Urinary bladder (tissue), 4 donors: Measurements from ENCODE around the gene TFF2. TPM values are rescaled to one million over a fixed set of nuclear protein-coding genes. Genes with fewer than 3 reads are reported as not detected.

ENCODE experiments used
- DNase-seq: peaks from one replicate; pipeline ENCODE4 v3.0.0-alpha.2; 2015; ENCODE audit errors: extremely low spot score
- H3K27ac ChIP-seq: one replicate; pipeline ENCODE4 v1.5.1; 2013; ENCODE audit warnings: low read depth, mild to moderate bottlenecking, moderate library complexity
- H3K36me3 ChIP-seq: one replicate; pipeline ENCODE4 v1.6.1; 2013; ENCODE audit warnings: mild to moderate bottlenecking, moderate library complexity; ENCODE audit not compliant: insufficient read depth
- H3K4me1 ChIP-seq: one replicate; pipeline ENCODE4 v1.6.1; 2013; ENCODE audit warnings: mild to moderate bottlenecking, moderate library complexity; ENCODE audit not compliant: insufficient read depth
- H3K4me3 ChIP-seq: one replicate; pipeline ENCODE4 v1.5.1; 2013; ENCODE audit warnings: low read depth, low read length
- WGBS: extraction: QIAGEN DNeasy Blood & Tissue Kit; methylation state at CpG from one replicate; pipeline ENCODE4 v1.1.7; 2013; 5-methylcytosine and 5-hydroxymethylcytosine counted together
- polyA plus RNA-seq: library from polyadenylated mRNA; stranded (reverse); fragments of 200-250 nt; gene quantifications from one replicate; pipeline ENCODE4 v1.2.3, GENCODE V29; 2013
- total RNA-seq: library from RNA; depleted of rRNA; stranded (reverse); fragments of >200 nt; gene quantifications from one replicate; pipeline ENCODE4 v1.2.3, GENCODE V29; 2014
- donor health status: healthy with polysubstance abuse.
- donor health status: healthy.

TFF2 gene, protein sequence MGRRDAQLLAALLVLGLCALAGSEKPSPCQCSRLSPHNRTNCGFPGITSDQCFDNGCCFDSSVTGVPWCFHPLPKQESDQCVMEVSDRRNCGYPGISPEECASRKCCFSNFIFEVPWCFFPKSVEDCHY
- total RNA-seq (not detected), polyA plus RNA-seq (not detected)

- Histone ChIP-seq H3K4me1 (no peaks in the 10 kb centered on the region), H3K27ac (no peak within 1 kb of the TSS), H3K4me3 (no peak within 1 kb of the TSS), H3K36me3 (no peaks in the 10 kb centered on the region)
- 66% methylated on average over 13 of the region's 13 CpGs for WGBS
- DNase-seq: no peak
Measured at GRCh38 chr21:42350927-42351426, at the start of gene TFF2. Gene TFF2, minus strand, starts transcription at chr21:42350994. Its CDS starts 37 bp downstream, at chr21:42350957.

DNA sequence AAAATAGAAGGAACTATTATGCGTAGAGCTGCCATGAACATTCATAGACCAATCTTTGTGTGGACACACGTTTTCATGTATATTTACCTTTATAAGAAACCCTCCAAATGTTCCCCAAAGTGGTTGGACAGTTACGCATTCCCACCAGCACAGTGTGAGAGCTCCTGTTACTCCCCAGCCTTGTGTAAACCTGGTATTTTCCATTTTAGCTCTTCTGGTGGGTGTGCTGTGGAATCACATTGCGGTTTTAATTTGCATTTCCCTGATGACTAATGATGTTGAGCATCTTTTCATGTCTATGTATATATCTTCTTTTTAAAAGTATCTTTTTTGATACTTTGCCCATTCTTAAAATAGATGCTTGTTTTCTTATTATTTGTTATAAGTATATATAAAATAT is 49.7 kb upstream of the TFF2 start:
- no peak overlapping the region for H3K27ac ChIP-seq
- WGBS: 77% methylated on average over 4 of the region's 4 CpGs
- no peak overlapping the region for H3K4me3 ChIP-seq
- DNase-seq: no peak
- H3K36me3 ChIP-seq: no peaks in the 10 kb centered on the region
- no peaks in the 10 kb centered on the region for H3K4me1 ChIP-seq

- WGBS: 68% methylated on average over 12 of the region's 12 CpGs
- Histone ChIP-seq H3K4me1 (no peaks in the 10 kb centered on the region), H3K27ac (no peak overlapping the region), H3K4me3 (no peak overlapping the region), H3K36me3 (no peaks in the 10 kb centered on the region)
- DNase-seq: no peak
Measured at GRCh38 chr21:42398436-42399028, 47.7 kb upstream of the TFF2 start.

GRCh38 chr21:42397746-42398394 is 47.1 kb upstream of the TFF2 start:
- no peak for DNase-seq
- WGBS: 85% methylated on average over 14 of the region's 14 CpGs
- no peak overlapping the region for H3K4me3 ChIP-seq
- H3K36me3 ChIP-seq: no peaks in the 10 kb centered on the region
- no peaks in the 10 kb centered on the region for H3K4me1 ChIP-seq
- no peak overlapping the region for H3K27ac ChIP-seq

DNA sequence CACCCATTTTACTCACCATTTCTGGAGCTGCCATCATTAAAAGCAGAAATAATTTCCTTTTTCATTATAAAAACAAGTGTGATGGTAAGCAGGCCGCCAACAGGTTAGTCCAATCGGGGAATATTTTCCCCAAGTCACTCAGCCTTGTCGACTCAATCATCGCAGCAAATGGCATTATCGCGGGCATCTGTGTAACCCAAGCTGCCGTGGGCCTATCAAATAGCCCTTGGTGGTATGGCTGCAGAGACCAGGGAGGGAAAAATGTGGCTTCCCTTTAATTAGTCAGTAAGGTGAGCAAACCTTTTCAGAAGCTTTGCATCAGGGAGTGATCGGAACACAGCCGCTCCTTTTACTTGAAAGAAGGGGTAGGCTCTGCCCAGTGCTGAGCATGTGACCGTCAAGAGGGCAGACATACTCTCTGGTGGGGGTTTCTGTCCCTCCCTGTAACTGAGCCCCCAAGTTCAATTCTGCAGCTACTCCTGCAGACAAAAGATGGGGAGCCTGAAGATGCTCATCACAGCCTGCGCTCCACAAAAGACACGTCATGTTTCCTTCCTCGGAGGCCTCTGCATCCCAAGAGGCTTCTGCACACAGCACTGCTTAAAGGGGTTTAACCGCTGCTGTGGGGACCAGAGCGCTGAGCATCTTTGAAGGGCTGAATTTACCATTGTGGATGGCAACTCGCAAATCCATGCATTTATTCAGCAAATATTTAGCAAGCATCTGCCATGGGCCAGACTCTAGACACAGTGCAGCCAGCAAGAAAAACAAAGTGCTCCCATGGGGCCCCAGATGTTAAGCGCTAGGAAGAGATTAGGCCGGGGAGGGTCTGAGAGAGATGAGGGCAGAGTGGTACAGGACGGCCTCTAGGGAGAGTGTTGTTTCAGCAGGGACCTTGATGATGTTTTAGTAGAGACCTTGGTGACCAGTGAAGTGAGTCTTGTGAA is 46.3 kb upstream of the TFF2 start:
- Histone ChIP-seq H3K4me3 (no peak overlapping the region), H3K4me1 (no peaks in the 10 kb centered on the region), H3K27ac (no peak overlapping the region), H3K36me3 (no peaks in the 10 kb centered on the region)
- 79% methylated on average over 19 of the region's 19 CpGs for WGBS
- no peak for DNase-seq

- Histone ChIP-seq H3K4me1 (no peaks in the 10 kb centered on the region), H3K4me3 (no peak within 1 kb of the TSS), H3K36me3 (no peaks in the 10 kb centered on the region), H3K27ac (no peak within 1 kb of the TSS)
- no peak for DNase-seq
- 70% methylated on average over 17 of the region's 17 CpGs for WGBS
Measured at GRCh38 chr21:42395905-42396651, 45.3 kb upstream of the TFF2 start, which contains the start of gene TMPRSS3. Gene TMPRSS3, minus strand, starts transcription at chr21:42396052. Its CDS starts 635 bp downstream, at chr21:42395417.

DNA sequence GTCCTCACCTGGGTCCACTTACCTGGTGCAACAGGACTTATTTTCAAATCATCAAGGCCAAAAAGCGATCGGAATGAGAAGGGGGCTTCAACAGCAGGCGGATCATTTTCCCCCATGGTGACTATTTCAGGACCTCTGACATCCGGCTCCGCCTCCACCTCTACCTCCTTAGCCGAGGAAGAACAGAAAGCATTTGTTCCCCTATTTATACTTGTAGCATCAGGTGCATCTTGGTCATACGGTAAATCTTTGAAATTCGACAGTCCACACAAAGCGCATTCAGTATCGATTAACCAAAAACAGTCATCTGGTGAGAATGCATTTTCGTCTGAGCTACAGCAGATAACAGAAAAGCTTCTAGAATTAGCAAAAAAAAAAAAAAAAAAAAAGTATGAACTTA is 44.5 kb upstream of the TFF2 start:
- WGBS: 93% methylated on average over 11 of the region's 11 CpGs
- no peak for DNase-seq
- no peaks in the 10 kb centered on the region for H3K36me3 ChIP-seq
- H3K27ac ChIP-seq: no peak overlapping the region
- no peak overlapping the region for H3K4me3 ChIP-seq
- no peaks in the 10 kb centered on the region for H3K4me1 ChIP-seq

- no peak for DNase-seq
- WGBS: 66% methylated on average over 8 of the region's 8 CpGs
- no peak overlapping the region for H3K27ac ChIP-seq
- no peaks in the 10 kb centered on the region for H3K4me1 ChIP-seq
- H3K4me3 ChIP-seq: no peak overlapping the region
- H3K36me3 ChIP-seq: no peaks in the 10 kb centered on the region
Measured at GRCh38 chr21:42393443-42393950, 42.7 kb upstream of the TFF2 start.

GRCh38 chr21:42392731-42393442 is 42.1 kb upstream of the TFF2 start:
- no peak overlapping the region for H3K4me3 ChIP-seq
- 81% methylated on average over 17 of the region's 17 CpGs for WGBS
- H3K36me3 ChIP-seq: no peaks in the 10 kb centered on the region
- no peak overlapping the region for H3K27ac ChIP-seq
- H3K4me1 ChIP-seq: no peaks in the 10 kb centered on the region
- DNase-seq: no peak

GRCh38 chr21:42391297-42391696 is 40.5 kb upstream of the TFF2 start:
- DNase-seq: no peak
- Histone ChIP-seq H3K36me3 (no peaks in the 10 kb centered on the region), H3K27ac (no peak overlapping the region), H3K4me3 (no peak overlapping the region), H3K4me1 (no peaks in the 10 kb centered on the region)
- WGBS: 74% methylated on average over 5 of the region's 5 CpGs

GRCh38 chr21:42390696-42391095 is 39.9 kb upstream of the TFF2 start:
- Histone ChIP-seq H3K36me3 (no peaks in the 10 kb centered on the region), H3K4me1 (no peaks in the 10 kb centered on the region), H3K27ac (no peak overlapping the region), H3K4me3 (no peak overlapping the region)
- WGBS: 66% methylated on average over 2 of the region's 2 CpGs
- DNase-seq: no peak

DNA sequence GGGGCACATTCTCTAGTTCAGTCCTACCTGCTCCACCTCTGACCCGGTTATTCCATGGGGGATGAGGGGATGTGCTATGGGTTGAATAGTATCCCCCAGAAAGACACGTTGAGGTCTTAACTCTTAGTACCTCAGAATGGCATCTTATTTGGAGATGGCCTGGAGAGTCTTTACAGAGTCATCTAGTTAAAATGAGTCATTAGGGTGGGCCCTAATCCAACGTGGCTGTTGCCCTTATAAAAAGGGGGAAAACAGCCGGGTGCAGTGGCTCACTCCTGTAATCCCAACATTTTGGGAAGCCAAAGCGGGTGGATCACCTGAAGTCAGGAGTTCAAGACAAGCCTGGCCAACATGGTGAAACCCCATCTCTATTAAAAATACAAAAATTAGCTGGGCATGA is 39.4 kb upstream of the TFF2 start:
- Histone ChIP-seq H3K4me3 (no peak overlapping the region), H3K36me3 (no peaks in the 10 kb centered on the region), H3K27ac (no peak overlapping the region), H3K4me1 (no peaks in the 10 kb centered on the region)
- 64% methylated on average over 5 of the region's 5 CpGs for WGBS
- DNase-seq: no peak
